Right lobe of liver (tissue), 6 donors: ENCODE results near the gene CACNA2D2. TPM values are rescaled to one million over a fixed set of nuclear protein-coding genes. Genes with fewer than 3 reads are reported as not detected.

Source experiments
- ATAC-seq, 4 donors: fragments of 200-7000 bp; cut with Tn5 transposase; one replicate each; pipeline ENCODE4 v1.9.1; 2020; ENCODE audit warnings: mild to moderate bottlenecking in 4 of 4, moderate library complexity in 4 of 4
- DNase-seq, 3 donors: peaks; one replicate each; pipeline ENCODE4 v3.0.0-alpha.2; 2020
- H3K27ac ChIP-seq, 3 donors: fragments of 200-600 bp; one replicate each; pipeline ENCODE4 v1.8.0; 2022
- H3K27me3 ChIP-seq, 2 donors: fragments of 200-600 bp; one replicate each; pipeline ENCODE4 v1.8.0; 2022
- H3K36me3 ChIP-seq, 4 donors: fragments of 200-600 bp; sonication (generic) in 1 of 4; one replicate each; pipeline versions ENCODE4 v1.5.1 to v1.8.0; 2017 to 2022; ENCODE audit warnings: control low read depth in 1 of 4
- H3K4me1 ChIP-seq, 4 donors: fragments of 200-600 bp; sonication (generic) in 1 of 4; one replicate each; pipeline versions ENCODE4 v1.5.1 to v1.8.0; 2017 to 2022; ENCODE audit warnings: control low read depth in 1 of 4
- H3K4me3 ChIP-seq, 3 donors: fragments of 200-600 bp; one replicate each; pipeline ENCODE4 v1.8.0; 2022
- H3K9me3 ChIP-seq, 4 donors: fragments of 200-600 bp; sonication (generic) in 1 of 4; one replicate each; pipeline versions ENCODE4 v1.5.1 to v1.8.0; 2017 to 2022; ENCODE audit warnings: control low read depth in 1 of 4
- CTCF ChIP-seq, 4 donors: fragments of 200-600 bp in 3 of 4; fragments of 450-650 bp in 1 of 4; IDR thresholded peaks; one replicate each; pipeline versions ENCODE4 v1.5.1 to v1.8.0; 2016 to 2022; ENCODE audit warnings: antibody characterized with exemption in 4 of 4, mild to moderate bottlenecking in 2 of 4
- POLR2A ChIP-seq: fragments of 450-650 bp; IDR thresholded peaks from one replicate; pipeline ENCODE4 v1.6.1; 2017; ENCODE audit warnings: antibody characterized with exemption, mild to moderate bottlenecking
- WGBS: methylation state at CpG from one replicate; pipeline ENCODE4 v1.1.6; 2018; ENCODE audit warnings: low coverage, low lambda C conversion rate; ENCODE audit not compliant: insufficient coverage; ENCODE audit errors: missing lambda C conversion rate; 5-methylcytosine and 5-hydroxymethylcytosine counted together
- intact Hi-C, 2 donors: fragments of 100-400 bp; cut with DNase I; formaldehyde crosslinking; loops; one replicate each; pipeline versions ENCODE4 v1.11.2 to v1.14.1; 2022
- total RNA-seq, 6 experiments: library from RNA; depleted of rRNA in 2 of 6; stranded (reverse); fragments of >200 nt in 2 of 6; fragmentation: NEBNext Ultra II Directional in 3 of 6; extraction: Animal tissue kit (Norgen Biotek cat#: 25700) in 3 of 6; gene quantifications; one replicate each; pipeline versions ENCODE4 v1.1.0 to v1.2.4, GENCODE V29; 2016 to 2023
- donor health status: DM: no; HTN: yes; CAD: no.
- donor health status: DM: no; HTN: no; CAD: no.
- donor health status: DM: no; HTN: no; CAD: no.
- donor health status: DM: no; HTN: yes; CAD: no.
- donor health status: DM: no; HTN: yes; CAD: no.

CACNA2D2 gene
- total RNA-seq, 6 experiments from 2014 or later, result 0.06 to 0.39 (median 0.26) TPM; not detected in 1

GRCh38 chr3:50318163-50318562 lies 185.3 kb downstream of the CACNA2D2 start:
- no peak for DNase-seq
- Histone ChIP-seq H3K27ac (no peak overlapping the region), H3K4me1 (peaks cover 0 to 44% (median 10%) of the 10 kb centered on the region in 4 donors), H3K4me3 (no peak overlapping the region), H3K36me3 (peaks cover 0 to 20% (median 3%) of the 10 kb centered on the region in 4 donors), H3K27me3 (no peaks in the 10 kb centered on the region), H3K9me3 (no peaks in the 10 kb centered on the region)
- intact Hi-C loops, result loop anchor here in 1 of 2 donors (5.0 kb wide), 1 partner anchor 36 kb away; no protein-coding TSS in a partner anchor
- TF ChIP-seq POLR2A (no peak), CTCF (IDR thresholded peaks at IDR 0.05) (no peak)
- no peak for ATAC-seq
- WGBS, result 60% methylated on average over 2 of the region's 11 CpGs

- ATAC-seq (no peak), DNase-seq (no peak)
- Histone ChIP-seq H3K27ac (no peak overlapping the region), H3K4me1 (peaks cover 0 to 36% (median 9%) of the 10 kb centered on the region in 4 donors), H3K27me3 (no peaks in the 10 kb centered on the region), H3K4me3 (no peak overlapping the region), H3K36me3 (peaks cover 0 to 20% (median 3%) of the 10 kb centered on the region in 4 donors), H3K9me3 (no peaks in the 10 kb centered on the region)
- TF ChIP-seq CTCF (IDR thresholded peaks at IDR 0.05), result no peak
- no peak for TF ChIP-seq POLR2A
- intact Hi-C loops, result loop anchor here in 1 of 2 donors (5.0 kb wide), 1 partner anchor 35 kb away; no protein-coding TSS in a partner anchor
- 40% methylated on average over 2 of the region's 6 CpGs for WGBS
Observed at GRCh38 chr3:50317300-50317699, 186.1 kb downstream of the CACNA2D2 start.

DNA sequence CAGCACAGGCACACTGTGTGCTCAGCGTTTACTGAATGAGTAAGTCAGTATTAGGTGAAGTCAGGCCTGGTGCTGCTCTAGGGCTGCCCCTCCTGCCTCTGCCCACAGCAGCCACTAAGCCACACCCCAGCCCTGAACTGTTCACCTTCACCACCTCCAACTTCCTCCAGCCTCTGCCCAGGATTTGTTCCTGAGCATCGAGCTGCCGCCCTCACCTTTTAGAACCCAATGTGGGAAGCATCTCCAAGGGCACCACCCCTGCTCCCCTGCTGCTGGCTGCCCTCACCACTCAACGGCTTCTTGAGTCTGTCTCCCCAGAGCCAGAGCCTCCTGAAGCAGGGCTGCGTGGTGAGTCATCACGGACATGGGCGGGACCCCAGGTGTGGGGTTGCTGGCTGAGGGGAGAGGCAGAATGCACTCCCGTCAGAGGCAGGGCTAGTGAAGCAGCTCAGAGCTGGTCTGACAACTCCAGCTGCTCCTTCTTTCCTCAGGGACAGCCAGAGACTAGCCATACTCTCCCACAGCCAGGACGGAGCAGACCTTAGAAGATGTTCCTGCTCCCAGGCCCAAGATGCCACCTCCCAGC lies 186.7 kb downstream of the CACNA2D2 start:
- H3K9me3 ChIP-seq, result no peaks in the 10 kb centered on the region
- peaks cover 0 to 31% (median 6%) of the 10 kb centered on the region in 4 donors for H3K4me1 ChIP-seq
- H3K27me3 ChIP-seq, result no peaks in the 10 kb centered on the region
- DNase-seq, result peak in 1 of 3 donors; percentile 32
- no peak for ATAC-seq
- H3K27ac ChIP-seq, result no peak overlapping the region
- TF ChIP-seq POLR2A (no peak), CTCF (IDR thresholded peaks at IDR 0.05) (no peak)
- peaks cover 0 to 20% (median 3%) of the 10 kb centered on the region in 4 donors for H3K36me3 ChIP-seq
- 76% methylated on average over 8 of the region's 9 CpGs for WGBS
- no peak overlapping the region for H3K4me3 ChIP-seq
- intact Hi-C loops, result loop anchor here in 1 of 2 donors (5.0 kb wide), 1 partner anchor 34 kb away; no protein-coding TSS in a partner anchor

- Histone ChIP-seq H3K36me3 (peaks cover 0 to 20% (median 3%) of the 10 kb centered on the region in 4 donors), H3K27me3 (no peaks in the 10 kb centered on the region), H3K4me1 (peaks cover 0 to 28% (median 5%) of the 10 kb centered on the region in 4 donors), H3K9me3 (no peaks in the 10 kb centered on the region), H3K4me3 (no peak overlapping the region), H3K27ac (no peak overlapping the region)
- TF ChIP-seq POLR2A (no peak), CTCF (IDR thresholded peaks at IDR 0.05) (no peak)
- ATAC-seq (peak in 1 of 4 donors; percentile 8), DNase-seq (no peak)
- 100% methylated on average over 3 of the region's 4 CpGs for WGBS
- intact Hi-C loops, result loop anchor here in 1 of 2 donors (5.0 kb wide), 1 partner anchor 33 kb away; no protein-coding TSS in a partner anchor
Observed at GRCh38 chr3:50314816-50315215, 188.6 kb downstream of the CACNA2D2 start.
